Hippocampal formation (tissue), 2 donors: ENCODE measurements around the gene QSOX1.
"Not testable (repeated sequence)": the region's sequence is repeated elsewhere in the genome, so short reads cannot be mapped to it uniquely, and the experiment has no call there.

Experiments
- DNase-seq, 2 donors: peaks; one replicate each; lab custom pipeline; 2025; lab: John Stamatoyannopoulos, UW

QSOX1 gene

DNA sequence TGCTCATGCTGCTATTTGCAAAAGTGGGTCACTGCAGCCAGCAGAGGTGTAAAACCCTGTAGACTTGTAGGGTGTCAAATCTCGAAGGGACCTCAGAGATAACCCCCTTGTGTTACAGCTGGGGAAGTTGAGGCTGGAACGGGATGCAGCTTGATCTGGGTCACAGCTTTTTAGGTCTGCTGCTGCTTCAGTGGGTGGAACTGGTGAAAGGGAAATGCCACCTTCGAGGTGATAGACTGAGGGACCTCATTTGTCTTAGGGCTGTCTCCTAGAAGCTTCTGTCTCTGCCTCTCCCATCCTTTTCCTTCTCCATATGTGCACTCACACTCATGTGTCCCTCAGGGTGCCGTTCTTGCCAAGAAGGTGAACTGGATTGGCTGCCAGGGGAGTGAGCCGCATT, 35.4 kb downstream of the QSOX1 start:
- DNase-seq: no peak

DNA sequence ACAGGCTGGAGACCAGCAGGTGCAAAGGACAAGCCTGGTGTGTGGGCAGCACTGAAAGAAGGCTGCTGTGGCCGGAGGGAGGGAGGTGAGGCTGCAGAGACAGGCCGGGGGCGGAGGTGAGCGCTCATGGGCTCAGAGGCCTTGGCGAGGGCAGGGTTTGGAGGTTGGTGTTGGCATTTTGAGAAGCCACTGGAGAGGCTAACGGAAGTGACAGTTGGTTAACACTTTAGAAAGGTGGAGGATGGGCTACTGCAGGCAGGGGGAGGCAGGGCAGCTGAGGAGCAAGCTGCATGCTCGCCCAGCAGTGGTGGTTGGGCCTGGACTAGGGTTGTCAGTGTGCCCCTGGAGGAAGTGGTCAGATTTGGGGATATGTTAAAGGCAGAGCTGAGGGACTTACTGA, 37.5 kb downstream of the QSOX1 start:
- no peak for DNase-seq

DNA sequence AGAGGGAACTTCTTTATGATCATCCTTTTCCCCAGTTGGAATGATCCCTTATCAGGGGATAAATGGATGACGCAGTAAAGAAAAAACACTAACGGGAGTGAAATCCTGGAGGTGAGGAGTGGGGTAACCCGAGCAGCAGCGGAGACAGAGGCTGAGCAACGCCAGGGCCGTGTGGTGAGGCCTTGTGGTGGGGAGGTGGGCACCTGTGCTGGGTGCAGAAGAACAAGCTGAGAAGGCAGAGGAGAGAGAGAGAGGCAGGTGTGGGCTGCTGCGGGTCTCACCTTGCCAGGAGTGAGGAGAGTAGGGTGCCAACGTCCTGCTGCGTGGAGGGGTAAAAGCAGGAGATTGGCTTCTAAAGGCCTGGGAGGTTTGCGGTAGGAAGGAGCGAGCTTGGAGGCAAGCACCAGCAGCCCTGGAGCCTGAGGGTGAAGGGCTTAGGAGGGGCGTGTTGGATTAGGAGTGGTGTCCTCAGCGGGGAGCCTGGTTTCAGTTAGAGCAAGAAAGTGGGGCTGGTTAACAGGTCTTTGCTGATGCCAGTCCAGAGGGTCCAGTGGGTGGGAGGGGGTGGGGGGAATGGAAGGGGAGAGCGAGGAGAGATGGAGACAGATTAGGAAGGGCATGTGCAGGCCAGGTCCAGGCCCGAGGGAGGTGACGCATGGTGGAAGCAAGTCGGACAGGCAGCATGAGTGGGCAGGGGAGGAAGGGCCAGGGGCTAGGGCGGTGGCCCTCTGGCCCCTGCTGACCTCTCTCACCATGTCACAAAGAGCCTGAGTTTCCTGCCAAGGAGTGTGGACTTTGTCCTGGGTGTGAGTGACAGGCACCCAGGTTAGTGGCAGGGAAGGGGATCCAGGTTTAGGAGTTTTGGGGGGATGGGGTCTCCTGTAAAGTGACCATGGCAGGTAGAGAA, 38.7 kb downstream of the QSOX1 start:
- DNase-seq: no peak

DNA sequence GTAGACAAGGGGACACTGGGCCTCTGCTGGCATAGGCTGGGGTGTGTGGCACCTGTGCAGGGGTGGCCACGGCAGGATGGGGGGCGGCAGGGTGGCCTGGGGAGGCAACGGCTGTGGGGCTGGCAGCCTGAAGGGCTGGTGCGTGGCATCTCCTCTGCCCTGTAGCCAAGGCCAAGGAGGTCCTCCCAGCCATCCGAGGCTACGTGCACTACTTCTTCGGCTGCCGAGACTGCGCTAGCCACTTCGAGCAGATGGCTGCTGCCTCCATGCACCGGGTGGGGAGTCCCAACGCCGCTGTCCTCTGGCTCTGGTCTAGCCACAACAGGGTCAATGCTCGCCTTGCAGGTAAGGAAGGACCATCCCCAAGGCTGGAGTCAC, 39.4 kb downstream of the QSOX1 start:
- DNase-seq: no peak

DNA sequence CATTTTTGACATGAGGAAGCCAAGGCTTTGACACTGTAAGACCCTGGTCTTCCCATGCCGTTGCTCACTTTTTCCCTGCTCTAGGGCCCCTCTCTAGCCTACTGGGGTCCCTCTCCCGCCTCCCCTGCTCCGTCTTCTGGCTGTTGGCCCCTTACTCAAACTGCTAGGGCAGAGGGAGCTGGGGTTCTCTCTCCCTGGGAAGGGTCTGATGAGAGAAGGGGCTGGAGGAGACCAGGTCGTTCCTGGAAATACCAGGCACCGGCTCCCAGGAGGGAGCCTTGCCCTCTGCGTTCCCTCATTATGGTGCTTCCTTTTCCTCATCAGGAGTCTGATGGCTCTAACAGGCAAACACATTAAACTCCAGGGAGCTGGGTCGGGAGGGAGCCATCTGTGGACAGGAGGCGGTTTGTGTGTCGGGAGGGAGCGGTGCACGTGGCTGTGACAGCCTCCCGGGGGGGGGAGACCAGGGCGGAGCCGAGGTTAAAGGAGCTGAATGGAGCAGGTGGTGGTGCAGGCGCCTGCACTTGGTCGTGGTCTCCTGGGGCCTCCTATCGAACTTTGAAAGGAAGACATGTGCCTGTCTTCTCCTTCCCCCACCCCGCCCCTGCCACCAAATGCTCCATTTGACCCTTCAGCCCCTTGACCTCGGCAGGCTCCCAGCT, 40.0 kb downstream of the QSOX1 start:
- DNase-seq: no peak

DNA sequence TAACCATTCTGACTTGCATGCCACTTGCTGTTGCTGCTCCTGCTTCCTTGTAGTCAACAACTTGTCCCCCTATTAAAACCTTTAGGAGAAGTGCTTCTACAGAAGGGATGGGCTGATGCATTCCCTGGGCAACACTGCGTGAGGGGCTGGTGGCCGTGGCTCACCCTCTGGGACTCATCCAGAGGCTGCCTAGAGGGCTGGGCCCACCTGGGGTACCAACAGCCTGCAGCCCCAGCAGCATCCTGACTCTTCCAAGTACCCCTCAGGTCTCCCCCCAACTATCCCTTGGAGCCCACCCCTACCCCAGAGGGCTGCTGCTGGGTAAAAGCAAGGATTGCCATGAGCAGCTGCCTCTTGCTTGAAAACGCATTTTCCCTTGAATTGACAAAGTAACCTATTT, 40.7 kb downstream of the QSOX1 start:
- DNase-seq: no peak

DNA sequence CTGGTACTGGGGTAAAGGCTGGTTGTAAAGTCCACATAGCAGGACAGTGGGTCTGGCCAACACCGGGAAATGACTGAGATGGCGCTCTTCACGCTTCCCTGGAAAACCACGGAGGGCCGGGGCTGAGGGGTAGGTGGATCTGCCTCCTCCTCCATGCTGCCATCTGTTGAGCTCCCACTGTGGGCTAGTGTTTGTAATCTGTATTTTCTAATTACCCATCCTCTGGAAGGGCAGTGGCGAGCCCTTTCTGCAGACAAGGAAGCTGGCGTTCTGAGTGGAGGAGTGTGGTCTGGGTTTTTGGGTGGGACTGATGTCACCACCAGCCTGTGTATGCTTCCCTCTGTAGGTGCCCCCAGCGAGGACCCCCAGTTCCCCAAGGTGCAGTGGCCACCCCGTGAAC, 41.2 kb downstream of the QSOX1 start:
- DNase-seq: no peak

DNA sequence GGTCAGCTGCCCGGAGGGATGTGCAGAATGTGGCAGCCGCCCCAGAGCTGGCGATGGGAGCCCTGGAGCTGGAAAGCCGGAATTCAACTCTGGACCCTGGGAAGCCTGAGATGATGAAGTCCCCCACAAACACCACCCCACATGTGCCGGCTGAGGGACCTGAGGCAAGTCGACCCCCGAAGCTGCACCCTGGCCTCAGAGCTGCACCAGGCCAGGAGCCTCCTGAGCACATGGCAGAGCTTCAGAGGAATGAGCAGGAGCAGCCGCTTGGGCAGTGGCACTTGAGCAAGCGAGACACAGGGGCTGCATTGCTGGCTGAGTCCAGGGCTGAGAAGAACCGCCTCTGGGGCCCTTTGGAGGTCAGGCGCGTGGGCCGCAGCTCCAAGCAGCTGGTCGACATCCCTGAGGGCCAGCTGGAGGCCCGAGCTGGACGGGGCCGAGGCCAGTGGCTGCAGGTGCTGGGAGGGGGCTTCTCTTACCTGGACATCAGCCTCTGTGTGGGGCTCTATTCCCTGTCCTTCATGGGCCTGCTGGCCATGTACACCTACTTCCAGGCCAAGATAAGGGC, 41.9 kb downstream of the QSOX1 start:
- DNase-seq: no peak

DNA sequence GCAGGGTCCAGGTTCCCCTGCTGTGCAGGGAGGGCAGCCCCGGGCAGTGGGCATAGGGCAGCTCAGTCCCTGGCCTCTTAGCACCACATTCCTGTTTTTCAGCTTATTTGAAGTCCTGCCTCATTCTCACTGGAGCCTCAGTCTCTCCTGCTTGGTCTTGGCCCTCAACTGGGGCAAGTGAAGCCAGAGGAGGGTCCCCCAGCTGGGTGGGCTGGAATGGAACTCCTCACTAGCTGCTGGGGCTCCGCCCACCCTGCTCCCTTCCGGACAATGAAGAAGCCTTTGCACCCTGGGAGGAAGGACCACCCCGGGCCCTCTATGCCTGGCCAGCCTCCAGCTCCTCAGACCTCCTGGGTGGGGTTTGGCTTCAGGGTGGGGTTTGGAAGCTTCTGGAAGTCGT, 42.6 kb downstream of the QSOX1 start:
- DNase-seq: no peak

DNA sequence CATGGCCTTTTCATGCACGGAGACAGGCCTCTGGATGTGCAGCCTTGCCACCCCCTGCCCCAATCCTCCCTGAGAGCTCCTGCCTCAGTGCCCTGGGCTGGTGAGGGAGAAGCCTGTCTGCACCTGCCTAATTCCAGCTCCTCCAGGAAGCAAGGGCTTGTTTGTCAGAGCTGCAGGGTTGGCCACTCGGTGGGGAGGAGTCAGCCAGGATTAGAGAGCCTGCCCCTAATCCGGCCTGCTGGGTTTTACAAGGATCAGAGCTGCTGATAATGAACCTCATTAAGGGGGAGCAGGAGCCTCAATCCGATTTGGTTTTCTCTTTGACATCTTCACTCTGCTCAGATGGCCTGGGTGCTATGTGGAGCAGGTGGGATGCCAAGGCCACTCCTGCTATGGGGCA, 43.5 kb downstream of the QSOX1 start:
- no peak for DNase-seq

DNA sequence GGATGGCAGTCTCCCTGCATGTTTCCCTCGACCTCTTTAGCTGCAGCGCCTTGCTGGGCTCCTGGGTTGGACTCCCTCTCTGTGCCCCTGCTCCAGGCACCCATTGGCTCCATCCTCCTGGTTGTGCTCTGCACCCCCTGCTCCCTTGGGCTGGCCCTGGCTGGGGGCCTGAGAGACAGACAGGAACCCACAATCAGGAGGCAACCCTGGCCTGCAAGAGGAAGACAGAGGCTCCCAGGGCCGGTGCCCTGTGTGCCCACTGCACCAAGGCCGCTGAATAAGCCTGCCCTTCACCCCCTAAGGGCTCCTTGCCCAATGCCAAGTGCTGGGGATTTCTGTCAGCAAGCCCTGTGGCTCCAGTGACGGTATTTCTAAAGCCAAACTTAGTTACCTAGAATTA, 43.9 kb downstream of the QSOX1 start:
- no peak for DNase-seq

DNA sequence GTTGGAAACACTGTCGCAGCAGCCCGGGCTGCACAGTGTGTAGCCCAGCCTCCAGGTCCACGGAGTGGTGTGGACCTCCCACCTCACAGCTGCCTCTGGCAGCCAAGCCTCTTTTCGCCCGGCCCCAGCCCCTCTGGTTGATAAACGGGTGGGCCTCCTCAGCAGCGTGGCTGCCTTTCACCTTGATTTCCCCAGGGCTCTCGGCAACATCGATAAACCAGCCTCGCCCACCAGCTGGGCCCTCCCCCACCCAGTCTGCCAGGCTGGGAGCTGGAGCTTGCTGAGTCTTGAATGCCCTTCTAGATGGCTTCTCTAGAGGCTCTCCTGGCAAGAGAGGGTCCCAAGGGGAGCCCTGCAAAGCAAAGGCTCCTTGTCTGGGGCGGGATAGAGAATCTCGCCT, 44.3 kb downstream of the QSOX1 start:
- no peak for DNase-seq

DNA sequence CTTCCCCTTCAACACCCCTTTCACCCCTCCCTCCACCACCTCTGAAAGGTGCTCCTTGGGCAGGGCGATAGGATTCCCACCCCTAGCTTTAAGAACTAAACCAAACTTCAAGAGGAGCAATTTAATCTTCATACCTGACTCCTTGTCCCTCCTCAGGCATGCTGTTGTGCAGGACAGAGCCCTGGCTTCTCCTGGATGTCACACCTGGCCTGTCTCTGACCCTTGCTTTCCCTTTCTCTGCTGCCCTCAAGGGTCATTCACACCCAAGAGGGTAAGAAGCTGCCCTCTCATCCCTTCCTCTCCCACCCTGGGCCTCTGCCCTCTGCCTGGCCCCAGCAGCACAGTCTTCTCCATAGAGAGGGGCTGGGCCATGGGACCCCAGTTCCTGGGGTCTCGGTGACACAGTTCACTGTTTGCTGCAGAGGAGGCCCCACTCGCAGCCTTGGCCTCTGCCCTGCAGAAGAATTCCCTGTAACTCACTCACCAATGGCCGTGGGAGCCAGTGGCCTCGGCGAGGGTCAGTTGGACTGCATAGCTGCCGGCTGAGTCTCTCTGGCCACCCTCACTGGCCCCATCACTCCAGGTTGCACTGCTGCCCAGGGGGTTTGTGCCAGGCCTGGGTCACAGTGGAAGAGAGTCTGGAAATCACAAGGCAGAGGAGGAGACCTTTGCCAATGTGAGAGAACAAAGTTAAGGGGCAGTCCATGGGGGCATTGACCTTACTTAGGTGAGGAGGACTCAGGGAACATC, 47.0 kb downstream of the QSOX1 start:
- no peak for DNase-seq

DNA sequence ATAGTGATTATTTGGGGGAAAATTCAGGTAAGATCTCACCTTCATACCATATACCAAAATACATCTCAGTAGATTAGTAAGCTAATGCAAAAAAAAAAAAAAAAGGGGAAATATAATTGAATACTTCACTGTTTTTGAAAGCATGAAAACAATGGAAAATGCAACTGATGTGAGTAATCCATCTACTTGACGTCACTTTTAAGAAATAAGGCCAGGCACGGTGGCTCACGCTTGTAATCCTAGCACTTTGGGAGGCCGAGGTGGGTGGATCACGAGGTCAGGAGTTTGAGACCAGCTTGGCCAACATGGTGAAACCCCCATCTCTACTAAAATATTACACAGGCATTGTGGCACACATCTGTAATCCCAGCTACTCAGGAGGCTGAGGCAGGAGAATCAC, 47.9 kb downstream of the QSOX1 start:
- not testable (repeated sequence) for DNase-seq

DNA sequence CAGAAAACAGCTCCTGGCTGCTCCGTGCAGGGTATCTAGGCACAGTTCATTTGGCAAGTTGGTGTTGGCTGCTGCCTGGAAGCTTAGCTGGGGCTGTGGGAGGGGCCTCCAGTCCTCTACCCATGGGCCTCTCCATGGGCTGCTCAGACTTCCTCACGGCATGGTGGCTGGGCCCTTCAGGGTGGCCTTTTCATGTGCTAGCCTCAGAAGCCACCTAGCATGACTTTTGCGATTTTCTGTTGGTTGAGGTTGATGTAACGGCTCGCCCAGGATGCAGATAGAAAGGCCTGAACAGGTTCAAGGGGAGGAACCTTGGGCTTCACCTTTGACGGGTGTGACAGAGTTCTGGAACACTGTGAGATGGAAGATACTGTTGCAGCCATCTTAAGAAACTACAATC, 49.6 kb downstream of the QSOX1 start:
- DNase-seq: no peak

DNA sequence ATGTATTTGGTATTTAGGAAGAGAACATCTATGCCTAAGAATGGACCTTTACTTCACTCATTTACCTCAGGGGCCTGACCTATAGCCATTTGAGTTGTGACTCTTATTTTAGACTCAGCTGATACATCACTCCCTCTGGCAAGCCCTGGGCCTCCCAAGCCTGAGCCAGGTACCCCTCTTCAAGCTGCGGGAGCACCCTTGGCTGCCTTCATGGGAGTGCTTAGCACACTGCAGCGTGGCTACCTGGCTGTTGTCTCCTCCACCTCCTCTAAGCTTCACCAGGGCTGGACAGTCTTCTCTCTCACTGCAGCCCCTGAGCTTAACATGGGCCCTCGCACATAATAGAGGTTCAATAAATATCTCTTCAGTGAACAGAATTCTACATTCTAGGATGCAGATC, 51.9 kb downstream of the QSOX1 start:
- DNase-seq: no peak

DNA sequence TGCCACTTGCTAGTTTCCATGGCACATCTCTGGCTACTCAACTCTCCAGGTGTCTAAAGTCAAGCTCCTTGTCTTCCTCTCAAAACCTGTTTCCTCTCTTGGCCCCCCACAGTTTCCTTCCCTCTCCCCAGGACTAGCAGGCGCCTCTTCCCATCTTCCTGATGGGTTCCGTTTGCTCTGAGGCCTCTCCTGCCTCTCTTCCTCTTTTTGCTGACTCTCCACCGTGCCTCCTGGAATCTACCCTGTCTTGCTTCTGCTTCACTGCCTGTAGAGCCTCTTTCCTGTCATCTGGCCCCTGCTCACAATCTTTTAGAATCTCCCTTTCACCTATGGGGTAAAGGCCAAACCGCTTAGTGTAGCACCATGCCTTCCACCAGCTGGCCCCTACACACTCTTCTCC, 53.6 kb downstream of the QSOX1 start:
- no peak for DNase-seq

DNA sequence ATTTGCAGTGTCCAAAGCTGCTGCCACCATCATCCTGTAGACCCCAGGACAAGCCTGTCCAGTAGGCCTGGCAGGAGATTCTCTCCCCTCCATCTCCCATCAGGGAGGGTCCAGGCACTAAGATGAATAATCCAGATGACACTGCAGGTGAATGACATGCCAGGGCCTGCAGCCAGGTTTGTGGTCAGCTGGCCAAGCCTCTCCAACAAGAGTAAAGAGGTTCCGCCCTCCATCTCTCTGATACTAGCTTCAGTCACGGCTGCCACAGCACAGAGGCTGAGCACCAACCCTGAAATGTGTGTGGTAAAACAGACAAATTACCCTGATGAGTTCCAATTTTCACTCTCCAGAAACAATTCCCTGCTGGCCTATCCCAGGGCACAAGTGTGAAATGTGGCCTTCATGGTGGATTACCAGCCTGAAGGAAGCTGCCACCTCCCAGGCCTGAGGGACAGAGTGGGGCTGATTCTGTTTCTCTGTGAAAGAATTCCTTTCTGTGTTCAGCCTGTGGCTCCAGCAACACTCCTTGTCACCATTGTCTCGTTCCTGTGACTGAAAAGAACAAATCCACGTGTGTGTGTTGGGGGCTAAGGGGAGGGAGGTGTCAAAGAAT, 55.4 kb downstream of the QSOX1 start:
- DNase-seq: no peak

DNA sequence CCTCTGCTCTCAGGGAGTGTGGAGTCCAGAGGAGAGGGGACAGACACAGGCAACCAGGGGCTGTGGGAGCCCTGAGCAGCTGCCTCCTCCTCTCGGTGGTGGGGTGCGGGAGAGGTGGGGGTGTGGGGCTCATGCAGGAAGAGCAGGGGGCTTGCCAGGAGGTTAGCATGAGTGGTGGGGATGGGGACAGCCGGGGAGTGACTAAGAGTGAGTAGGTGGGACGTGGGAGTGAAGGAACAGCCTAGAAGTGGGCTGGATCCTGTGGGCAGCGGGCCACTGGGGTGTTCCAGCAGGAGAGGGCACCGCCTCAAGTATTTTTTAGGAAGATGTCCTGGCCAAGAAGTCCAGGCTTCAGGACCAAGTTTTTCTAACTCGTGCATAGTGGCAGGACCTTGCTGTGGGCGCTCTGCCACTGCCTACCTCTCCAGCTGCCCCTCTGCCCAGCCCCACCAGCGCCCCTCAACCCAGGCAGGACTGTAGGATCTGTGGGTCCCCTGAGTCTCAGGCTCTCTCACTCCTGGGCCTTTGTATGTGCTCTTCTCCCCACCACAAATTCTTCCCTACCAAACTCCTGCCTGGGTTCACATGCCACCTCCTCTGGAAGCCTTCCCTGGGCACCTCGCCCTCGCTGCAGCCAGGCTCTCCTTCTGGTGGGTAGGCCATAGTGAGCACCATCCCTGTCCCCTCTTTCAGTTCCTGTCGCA, 56.6 kb downstream of the QSOX1 start:
- DNase-seq: no peak

DNA sequence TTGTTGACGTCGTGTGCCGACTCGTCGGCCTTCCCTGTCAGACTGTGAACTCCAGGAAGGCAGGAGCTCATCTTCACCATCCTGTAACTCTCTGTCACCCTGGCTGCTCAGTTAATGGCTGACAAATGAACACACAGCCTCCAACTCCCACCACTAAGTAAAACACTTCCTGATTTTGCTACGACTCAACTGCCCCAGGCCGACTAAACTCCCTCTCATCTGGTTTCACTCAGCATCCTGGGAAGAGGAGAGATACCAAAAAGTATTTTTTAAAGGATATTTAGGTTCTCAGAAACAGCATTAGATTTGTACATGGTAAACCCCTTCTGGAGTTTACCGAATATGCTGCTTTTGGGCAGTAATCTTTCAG, 57.2 kb downstream of the QSOX1 start:
- DNase-seq: no peak

DNA sequence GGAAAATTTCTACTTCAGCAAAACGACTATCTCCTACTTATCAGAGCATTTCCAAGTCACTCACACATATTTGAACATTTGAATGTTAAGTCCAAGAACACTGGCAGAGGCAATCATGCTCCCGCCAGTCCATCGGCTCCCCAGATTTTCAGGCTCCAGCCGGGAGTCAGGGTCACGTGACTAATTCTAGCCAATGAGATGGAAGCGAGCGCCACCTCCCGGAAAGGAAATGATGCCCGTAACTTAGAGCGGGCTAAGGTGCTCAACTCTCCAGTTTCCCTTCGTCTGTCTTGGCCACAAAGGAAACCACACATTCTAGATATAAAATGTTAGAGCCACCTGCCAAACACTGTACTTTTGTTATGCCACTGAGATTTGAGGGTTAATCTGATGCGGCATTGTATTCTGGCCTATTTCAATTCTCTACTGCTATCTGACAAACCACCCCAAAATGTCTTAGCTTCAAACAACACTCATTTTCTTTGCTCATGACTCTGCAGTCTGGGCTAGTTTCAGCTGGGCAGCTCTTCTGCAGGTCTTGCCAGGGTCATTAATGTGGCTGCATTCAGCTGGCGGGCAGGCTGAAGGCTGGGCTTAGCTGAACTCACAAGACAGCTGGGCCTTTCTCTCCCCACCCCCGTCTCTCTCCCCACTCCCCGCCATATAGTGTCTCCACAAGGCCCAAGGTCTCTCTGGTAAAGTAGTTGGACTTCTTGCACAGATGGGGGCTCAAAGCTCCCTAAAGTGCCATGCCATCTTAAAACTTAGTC, 58.9 kb downstream of the QSOX1 start:
- peak in 1 of 2 donors; percentile 40 for DNase-seq
